GM21367 (cell line): ENCODE data around the gene PIP5KL1.

Source experiments
- ATAC-seq: cut with Tn5 transposase; IDR thresholded peaks from one replicate; pipeline ENCODE4 v1.9.1; 2021; ENCODE audit not compliant: unreplicated experiment

Gene PIP5KL1

GRCh38 chr9:127875306-127875966, 55.1 kb downstream of the PIP5KL1 start:
- ATAC-seq = no peak

- no peak for ATAC-seq
Measured at GRCh38 chr9:127874301-127875221, 56.0 kb downstream of the PIP5KL1 start.

GRCh38 chr9:127873886-127874285, 56.7 kb downstream of the PIP5KL1 start:
- ATAC-seq = no peak

GRCh38 chr9:127873223-127873691, 57.3 kb downstream of the PIP5KL1 start:
- no peak for ATAC-seq

GRCh38 chr9:127872369-127873222, 58.0 kb downstream of the PIP5KL1 start:
- no peak for ATAC-seq

GRCh38 chr9:127871531-127871930, 59.0 kb downstream of the PIP5KL1 start:
- ATAC-seq = no peak

GRCh38 chr9:127870887-127871286, 59.7 kb downstream of the PIP5KL1 start:
- no peak for ATAC-seq
